SH-SY5Y (cell line): ENCODE data around the gene REPIN1.

ENCODE experiments used
- GATA2 ChIP-seq: IDR thresholded peaks from 2 replicates; pipeline ENCODE4 v1.6.1; 2011; ENCODE audit warnings: mild to moderate bottlenecking, low read depth, low read length
- GATA3 ChIP-seq: IDR thresholded peaks from 2 replicates; pipeline ENCODE4 v1.6.1; 2011; ENCODE audit warnings: low read depth, mild to moderate bottlenecking, low read length, moderate library complexity

- TF ChIP-seq GATA2 = no peak
- no peak for TF ChIP-seq GATA3
Observed at GRCh38 chr7:150330211-150330885, 38.3 kb upstream of the REPIN1 start.
